Right renal cortex interstitium (tissue), 3 donors: ENCODE data around the gene COPB1. TPM values are rescaled to one million over a fixed set of nuclear protein-coding genes. Genes with fewer than 3 reads are reported as not detected.
A peak's percentile ranks its signal among the peaks of the same experiment; 100 is the strongest.

Source experiments
- DNase-seq, 3 donors: peaks; one replicate each; pipeline ENCODE4 v3.0.0-alpha.2; 2013; ENCODE audit warnings: low read depth in 3 of 3, low spot score in 2 of 3
- polyA plus RNA-seq, 3 donors: library from polyadenylated mRNA; unstranded; fragments of 120-200 nt; gene quantifications; one replicate each; pipeline ENCODE4 v1.2.1, GENCODE V29; 2013; ENCODE audit not compliant: insufficient read length in 3 of 3

The COPB1 gene
- polyA plus RNA-seq, 3 donors: 150 to 171 (median 153) TPM

DNA sequence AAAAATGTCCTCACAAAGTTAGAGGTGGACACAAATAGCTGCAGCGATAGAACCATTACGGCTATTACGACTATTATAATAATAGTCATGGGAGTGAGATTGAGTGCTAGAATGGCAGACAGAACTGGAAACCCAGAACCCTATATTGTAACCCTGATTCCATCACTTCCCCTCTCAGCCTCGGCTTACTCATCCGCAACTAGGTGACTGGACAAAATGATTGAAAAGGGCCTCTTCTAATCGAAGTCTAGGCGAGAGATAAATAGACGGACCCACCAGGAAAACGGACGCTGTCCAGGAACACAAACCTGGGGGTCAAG is 19.9 kb upstream of the COPB1 start:
- no peak for DNase-seq

DNA sequence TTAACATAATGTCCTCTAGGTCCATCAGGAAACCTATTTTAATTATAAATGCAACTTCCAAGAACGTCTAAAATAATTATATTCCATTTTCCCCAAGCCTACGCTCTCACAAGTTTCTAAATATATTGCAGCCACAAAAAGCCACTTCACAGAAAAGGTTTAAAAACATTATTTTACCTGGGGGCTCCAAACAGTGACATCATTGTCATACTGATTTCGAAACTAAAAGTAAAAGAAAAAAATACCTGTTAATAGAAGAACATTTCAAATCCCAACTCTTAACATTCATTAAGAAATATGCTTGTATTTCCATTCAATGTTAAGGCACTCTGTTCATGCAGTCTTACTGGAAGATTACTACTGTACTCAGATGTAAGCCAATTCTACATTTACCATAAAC is 19.2 kb upstream of the COPB1 start:
- no peak for DNase-seq

DNA sequence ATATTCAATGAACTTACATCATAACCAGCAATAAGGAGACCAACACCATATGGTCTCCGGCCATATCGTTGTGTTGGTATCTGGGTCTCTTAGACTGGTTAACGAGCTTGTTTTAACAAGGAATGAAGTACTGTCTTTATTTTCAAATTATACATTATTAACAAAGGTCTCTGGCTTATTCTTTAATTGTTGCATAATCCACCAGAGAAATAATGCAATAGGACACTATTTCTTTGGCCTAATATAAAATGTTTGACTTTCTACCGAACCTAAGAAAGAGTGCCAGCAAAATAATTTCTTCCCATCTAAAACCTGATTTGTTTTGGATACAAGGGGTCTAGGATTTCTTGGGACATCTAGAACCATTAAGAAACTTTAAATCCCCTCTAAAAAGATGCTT is 14.2 kb upstream of the COPB1 start:
- DNase-seq: no peak

DNA sequence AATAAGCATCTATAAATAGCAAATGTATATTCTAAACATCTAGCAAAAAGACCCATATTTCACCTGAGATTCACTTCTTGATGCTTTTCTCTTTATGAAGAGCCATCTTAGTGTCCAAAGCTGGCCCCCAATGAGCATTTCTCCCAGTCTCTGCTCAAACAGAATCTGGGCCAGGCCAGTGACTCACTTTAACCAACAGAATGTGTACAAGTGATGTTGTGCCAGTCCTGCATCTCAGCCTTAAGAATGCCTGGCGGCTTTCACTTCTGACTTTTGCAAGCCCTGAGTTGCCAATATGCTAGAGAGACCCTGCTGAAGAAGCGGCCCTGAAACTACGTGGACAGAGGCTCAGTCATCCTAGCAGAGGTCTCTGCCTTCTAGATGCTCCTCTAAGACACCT is 6.9 kb upstream of the COPB1 start:
- no peak for DNase-seq

DNA sequence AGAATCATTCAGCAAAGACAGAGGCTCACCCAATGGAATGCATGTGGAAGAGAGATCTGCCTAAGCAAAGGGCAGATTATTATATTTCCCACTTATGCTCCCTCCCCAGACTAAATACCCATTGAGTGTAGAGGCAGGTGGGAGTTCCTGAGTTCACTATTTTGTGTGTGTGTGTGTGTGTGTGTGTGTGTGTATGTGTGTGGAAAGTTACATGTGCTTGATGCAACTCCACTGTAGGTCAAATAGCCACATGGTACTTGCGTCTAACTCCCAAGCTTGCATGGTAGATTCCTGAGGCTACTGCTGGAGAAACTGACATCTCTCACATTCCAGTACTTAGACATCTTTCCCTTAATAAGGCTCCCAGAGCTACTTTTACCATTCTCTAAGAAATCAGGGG is 3.4 kb upstream of the COPB1 start:
- DNase-seq: no peak

- DNase-seq: no peak
Observed at GRCh38 chr11:14502039-14502438, 2.4 kb upstream of the COPB1 start.

GRCh38 chr11:14500181-14500651 is 605 bp upstream of the COPB1 start:
- peak; percentile 36 to 37 (median 36) for DNase-seq

GRCh38 chr11:14499178-14499559 is 442 bp downstream of the COPB1 start:
- DNase-seq: peak; percentile 8 to 26 (median 21)

DNA sequence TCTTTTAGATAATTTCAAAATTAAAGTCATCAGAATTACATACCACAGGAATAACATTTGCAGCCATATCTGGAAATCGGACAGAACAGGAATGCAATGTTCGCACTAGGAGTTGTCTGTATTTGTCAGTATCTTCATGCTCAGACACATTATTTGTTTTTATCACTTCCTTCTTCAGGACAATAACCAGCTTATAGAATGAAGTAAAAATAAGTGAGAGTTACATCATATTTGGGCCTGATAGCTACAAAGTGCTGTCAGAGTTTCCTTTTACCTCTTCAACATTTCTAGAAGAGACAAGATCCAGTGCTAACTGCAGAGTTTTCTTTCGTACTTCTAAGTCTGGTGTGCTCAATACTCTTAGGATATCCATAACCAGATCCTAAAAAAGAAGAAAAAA is 18.9 kb downstream of the COPB1 start:
- DNase-seq: no peak

DNA sequence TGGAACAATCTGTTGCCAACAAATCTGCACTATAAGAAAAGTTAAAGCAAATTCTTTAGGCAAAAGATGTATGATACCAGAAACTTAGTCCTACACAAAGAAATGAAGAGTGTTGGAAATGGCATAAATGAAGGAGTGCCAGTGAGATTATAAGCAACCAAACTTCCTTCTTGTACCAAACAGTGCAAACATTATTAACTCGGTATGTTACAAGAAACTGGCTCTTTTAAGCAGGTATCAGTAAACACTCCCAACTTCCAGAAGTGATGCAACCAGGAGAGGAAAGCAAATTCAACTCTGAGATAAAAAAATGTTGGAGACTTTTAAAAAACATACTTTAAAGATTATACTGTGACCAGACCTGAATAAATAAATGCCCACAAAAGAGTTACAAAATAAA is 28.5 kb downstream of the COPB1 start:
- no peak for DNase-seq

GRCh38 chr11:14463623-14464022 is 36.0 kb downstream of the COPB1 start:
- no peak for DNase-seq

- DNase-seq: no peak
Observed at GRCh38 chr11:14460147-14460546, 39.5 kb downstream of the COPB1 start.

DNA sequence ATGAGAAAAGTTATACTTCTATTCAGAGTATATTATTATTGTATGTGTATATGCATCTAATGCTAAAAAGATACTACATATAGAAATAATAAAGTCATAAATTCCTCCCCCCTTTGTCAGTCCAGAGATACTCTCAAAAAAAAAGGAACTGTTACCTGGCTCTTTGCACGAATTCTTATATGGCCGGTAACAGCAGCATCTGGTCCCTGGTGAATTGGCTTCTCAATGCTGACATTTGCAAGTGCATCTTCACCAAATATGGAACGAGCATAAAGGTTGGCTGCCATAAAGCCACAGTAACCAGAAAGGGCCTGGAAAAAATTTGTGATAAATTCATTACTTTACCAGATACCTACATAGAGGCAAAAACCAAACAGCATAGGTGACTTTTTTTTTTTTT is 41.2 kb downstream of the COPB1 start:
- no peak for DNase-seq

DNA sequence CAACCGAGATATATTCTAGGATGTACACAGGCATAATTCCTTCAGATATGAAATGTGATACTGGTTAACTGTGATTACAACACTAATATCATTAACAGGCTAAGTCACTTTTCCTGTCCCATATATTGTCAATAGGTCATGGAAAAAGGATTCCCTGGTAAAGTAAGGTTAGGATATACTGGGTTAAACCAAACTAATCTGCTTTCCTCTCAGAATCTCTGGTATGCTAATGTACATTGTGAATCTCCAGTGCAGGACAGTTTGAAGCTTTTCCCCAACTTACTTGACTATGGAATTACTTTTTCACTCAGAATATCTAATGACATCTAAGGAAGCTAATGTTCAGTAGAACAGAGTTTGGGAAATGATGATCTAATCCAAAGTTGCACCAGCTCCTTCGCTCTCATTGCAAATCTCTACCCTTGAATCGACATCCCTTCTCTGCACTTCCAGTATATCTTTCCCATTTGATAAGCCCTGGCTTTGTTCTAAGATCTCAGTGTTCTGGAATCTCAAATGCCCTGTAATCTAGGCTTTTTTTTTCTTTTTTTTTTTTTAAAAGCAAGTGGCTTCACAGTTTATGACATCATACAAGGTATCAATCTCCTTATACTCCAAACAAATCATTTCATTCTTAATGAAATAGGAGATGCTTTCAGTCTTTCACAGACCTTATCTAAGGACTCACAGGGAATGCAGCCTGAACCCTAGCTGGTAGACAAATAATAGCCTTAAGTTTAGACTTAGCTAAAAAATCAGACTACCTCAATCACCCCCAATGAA is 43.8 kb downstream of the COPB1 start:
- DNase-seq: no peak

DNA sequence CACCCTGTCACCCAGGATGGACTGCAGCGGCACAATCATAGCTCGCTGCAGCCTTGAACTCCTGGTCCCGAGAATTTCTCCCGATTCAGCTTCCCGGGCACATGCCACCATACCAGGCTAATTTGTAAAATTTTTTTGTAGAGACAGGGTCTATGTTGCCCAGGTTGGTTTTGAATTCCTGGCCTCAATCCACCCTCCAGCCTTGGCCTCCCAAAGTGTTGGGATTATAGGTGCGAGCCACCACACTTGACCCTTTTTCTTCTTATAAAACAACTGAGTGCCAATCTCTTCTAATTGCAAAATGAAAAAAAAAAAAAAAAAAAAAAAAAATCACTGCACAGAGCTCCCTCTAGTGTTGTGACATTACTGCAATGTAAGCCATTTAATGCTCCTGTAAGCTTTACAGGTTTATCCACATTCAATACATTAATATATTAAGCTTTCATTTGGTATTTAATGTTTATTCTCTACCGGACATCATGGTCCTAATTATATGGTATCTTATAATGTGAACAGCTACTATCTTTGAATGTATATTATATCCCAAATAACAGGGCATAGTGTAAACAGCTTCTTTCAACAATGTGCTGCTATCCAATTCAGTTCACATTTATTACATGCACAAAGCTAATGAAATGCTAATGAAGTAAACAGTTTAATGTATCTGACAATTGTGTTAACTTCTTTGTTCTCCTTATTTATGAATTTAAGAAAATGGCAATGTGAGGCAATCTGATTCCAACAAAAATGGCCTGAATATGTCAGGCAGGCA is 44.6 kb downstream of the COPB1 start:
- DNase-seq: peak in 1 of 3 donors; percentile 7

DNA sequence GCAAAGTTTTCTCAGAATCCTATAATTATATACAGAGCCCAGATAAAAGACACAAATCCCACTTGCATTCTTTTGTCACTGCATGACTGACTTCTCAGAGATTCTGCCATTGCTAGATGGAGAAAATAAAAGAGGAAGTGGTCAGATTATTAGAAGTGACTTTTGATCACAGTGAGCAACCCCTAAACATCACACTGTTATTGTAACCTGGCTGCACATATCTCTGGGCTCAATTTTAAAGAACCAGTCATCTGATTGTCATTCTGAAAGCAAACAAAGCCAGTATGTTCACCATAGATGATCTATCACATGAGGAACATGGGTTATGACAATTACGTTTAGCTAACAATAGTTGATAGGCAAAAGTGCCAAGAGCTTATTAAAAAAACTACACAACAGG is 47.8 kb downstream of the COPB1 start:
- no peak for DNase-seq

DNA sequence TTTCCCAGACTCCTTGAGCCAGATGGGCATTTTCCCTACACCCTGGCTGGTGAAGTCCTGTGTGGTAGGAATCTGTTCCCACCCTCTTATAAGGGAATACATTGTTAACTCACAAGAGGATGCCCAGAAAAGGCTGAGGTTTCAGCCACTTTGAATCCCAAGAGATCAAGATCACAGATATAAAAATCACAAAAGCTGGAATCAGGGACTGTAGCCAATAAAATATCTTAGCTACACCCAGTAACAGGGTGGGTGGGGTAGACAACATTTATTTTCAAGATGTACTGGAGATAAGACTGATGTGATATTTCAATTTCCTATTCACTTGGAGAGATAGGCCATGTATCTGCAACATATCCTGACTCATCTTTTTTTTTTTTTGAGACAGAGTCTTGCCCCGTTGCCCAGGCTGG is 50.3 kb downstream of the COPB1 start:
- no peak for DNase-seq

GRCh38 chr11:14448240-14448639 is 51.4 kb downstream of the COPB1 start:
- DNase-seq: no peak

DNA sequence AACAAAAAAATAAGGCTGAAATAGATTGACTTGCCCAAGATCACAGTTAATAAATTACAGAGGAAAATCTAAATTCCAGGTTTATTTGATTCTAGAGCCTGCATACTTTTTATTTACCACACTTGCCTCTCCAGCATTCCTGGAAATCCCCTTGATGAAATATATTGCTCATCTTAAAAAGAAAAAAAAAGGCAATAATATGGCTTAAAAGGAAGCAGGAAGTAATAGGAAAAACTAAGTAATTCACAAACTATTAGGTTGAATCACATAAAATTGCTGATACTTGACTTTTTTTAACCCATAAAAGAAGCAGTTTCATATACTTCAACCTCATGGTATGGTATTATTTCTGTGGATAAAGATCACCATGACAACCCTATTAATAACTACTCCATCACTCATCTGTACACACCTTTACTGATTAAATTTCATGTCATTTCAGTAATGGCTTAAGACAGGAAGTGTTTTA is 52.9 kb downstream of the COPB1 start:
- DNase-seq: no peak

DNA sequence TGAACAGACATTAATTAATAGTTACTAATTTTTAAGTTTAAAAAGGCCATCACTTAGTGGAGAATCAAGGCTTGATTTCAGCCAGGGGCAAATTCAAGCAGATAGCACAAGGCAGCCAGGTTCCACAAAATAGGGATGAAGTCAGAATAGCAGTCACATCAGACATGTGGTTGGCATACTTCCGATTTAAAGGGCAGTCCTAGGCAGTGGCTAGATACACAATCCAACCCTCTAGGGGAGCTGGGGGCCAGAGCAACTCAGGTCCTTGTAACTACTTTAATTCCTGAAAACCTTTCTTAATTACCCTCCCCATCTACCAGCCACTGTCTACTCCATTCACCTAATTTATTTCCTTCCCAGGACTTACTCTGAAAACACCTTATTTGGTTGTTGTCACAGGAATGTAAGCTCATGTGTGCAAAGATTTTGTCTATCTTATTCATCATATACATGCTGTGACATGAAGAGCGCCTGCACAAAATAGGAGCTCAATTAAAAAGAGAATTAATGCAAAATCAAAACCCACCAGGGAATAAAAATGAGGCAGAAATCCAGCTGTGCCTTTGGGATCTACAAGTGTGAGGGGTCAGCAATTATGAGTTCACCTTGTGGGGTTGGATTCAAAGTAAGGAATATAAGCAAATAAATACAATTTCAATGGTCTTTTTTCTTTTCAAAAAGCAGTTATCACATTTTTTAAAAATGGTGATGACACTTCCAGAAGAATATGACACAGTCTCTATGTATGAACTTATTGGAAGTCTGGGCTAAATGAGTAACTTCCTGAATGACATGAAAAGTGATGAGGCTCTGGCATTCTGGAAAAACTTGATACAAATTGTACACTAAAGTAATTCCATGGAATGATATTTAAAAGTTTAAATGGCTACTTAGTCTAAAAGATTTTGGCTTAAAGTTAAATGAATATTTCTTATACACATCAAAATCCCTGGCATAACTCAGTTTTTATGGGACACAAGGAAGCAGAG is 53.8 kb downstream of the COPB1 start:
- no peak for DNase-seq
